A549 (cell line): ENCODE data around the gene ATL3. TPM values are rescaled to one million over a fixed set of nuclear protein-coding genes. Genes with fewer than 3 reads are reported as not detected.

Source experiments
- ATAC-seq, 2 experiments: fragments of 200-7000 bp in 1 of 2; fragments of >200 bp in 1 of 2; cut with Nextera tagmentation in 1 of 2; cut with Tn5 transposase in 1 of 2; 3 replicates each; pipeline versions ENCODE4 v1.8.0 to v1.9.1; 2018 to 2020; ENCODE audit warnings: mild to moderate bottlenecking in 1 of 2, moderate library complexity in 1 of 2
- CTCF ChIA-PET: fragments of 300-600 bp; sonication (Branson Sonifier 250); formaldehyde crosslinking; extraction: SDS; loops from one replicate; lab custom pipeline; 2021; ENCODE audit warnings: antibody characterized with exemption, inconsistent platforms; lab: Yijun Ruan, JAX
- POLR2A ChIA-PET: fragments of 350-600 bp; formaldehyde crosslinking; extraction: SDS; loops from one replicate; lab custom pipeline; 2021; ENCODE audit warnings: antibody characterized with exemption, inconsistent platforms; lab: Yijun Ruan, JAX
- DNase-seq, 2 experiments: peaks; one replicate each; pipeline versions ENCODE4 v3.0.0 to v3.0.0-alpha.2; 2011 to 2016; ENCODE audit warnings: low read depth in 1 of 2, low spot score in 1 of 2
- FAIRE-seq: peaks from 2 replicates; lab custom pipeline; 2011; peaks lifted over from hg19 to GRCh38; lab: Jason Lieb, UNC
- H3K27ac ChIP-seq, 2 experiments: fragments of >200 bp; sonication (Bioruptor Twin); formaldehyde crosslinking; 3 replicates each; pipeline ENCODE4 v1.5.1; 2016 to 2017
- H3K4me1 ChIP-seq: fragments of >200 bp; sonication (Bioruptor Twin); formaldehyde crosslinking; 3 replicates; pipeline ENCODE4 v1.6.1; 2016
- H3K4me2 ChIP-seq: fragments of >200 bp; sonication (Bioruptor Twin); formaldehyde crosslinking; 3 replicates; pipeline ENCODE4 v1.6.1; 2016
- H3K4me3 ChIP-seq: fragments of >200 bp; sonication (Bioruptor Twin); formaldehyde crosslinking; 3 replicates; pipeline ENCODE4 v1.5.1; 2016
- H3K9me3 ChIP-seq: fragments of >200 bp; sonication (Bioruptor Twin); formaldehyde crosslinking; 3 replicates; pipeline ENCODE4 v1.6.1; 2016
- CBX2 ChIP-seq: fragments of 200-600 bp; sonication (generic); IDR thresholded peaks from 2 replicates; pipeline ENCODE4 v1.6.1; 2016; ENCODE audit warnings: low read depth, mild to moderate bottlenecking, borderline replicate concordance
- CEBPB ChIP-seq, 2 experiments: fragments of >200 bp in 1 of 2; sonication (Bioruptor Twin) in 1 of 2; formaldehyde crosslinking in 1 of 2; IDR thresholded peaks; 2 replicates each; pipeline ENCODE4 v1.6.1; 2012 to 2016
- CHD4 ChIP-seq: fragments of 200-600 bp; sonication (generic); IDR thresholded peaks from 2 replicates; pipeline ENCODE4 v1.6.1; 2016; ENCODE audit warnings: antibody characterized with exemption, mild to moderate bottlenecking, borderline replicate concordance
- EHF ChIP-seq: fragments of 250-450 bp; sonication (Bioruptor Pico); IDR thresholded peaks from 2 replicates; pipeline ENCODE4 v1.5.0; 2020; ENCODE audit warnings: mild to moderate bottlenecking
- EHMT2 ChIP-seq: fragments of 200-600 bp; sonication (generic); IDR thresholded peaks from 2 replicates; pipeline ENCODE4 v1.6.1; 2016; ENCODE audit warnings: antibody characterized with exemption, low read depth, mild to moderate bottlenecking, moderate library complexity
- EP300 ChIP-seq, 2 experiments: fragments of >200 bp; sonication (Bioruptor Twin); formaldehyde crosslinking; IDR thresholded peaks; 2 replicates in 1 of 2; 3 replicates in 1 of 2; pipeline ENCODE4 v1.6.1; 2016 to 2017
- FOSB ChIP-seq: fragments of 250-450 bp; sonication (Bioruptor Pico); IDR thresholded peaks from 2 replicates; pipeline ENCODE4 v1.5.0; 2020; ENCODE audit warnings: mild to moderate bottlenecking, moderate library complexity
- FOSL2 ChIP-seq, 2 experiments: fragments of 450-650 bp in 1 of 2; fragments of >200 bp in 1 of 2; sonication (Bioruptor Twin) in 1 of 2; formaldehyde crosslinking; IDR thresholded peaks; 2 replicates each; pipeline versions ENCODE4 v1.5.0 to v1.6.1; 2016 to 2020; ENCODE audit warnings: mild to moderate bottlenecking in 1 of 2, moderate library complexity in 1 of 2
- GATA3 ChIP-seq: IDR thresholded peaks from 2 replicates; pipeline ENCODE4 v1.6.1; 2012; ENCODE audit warnings: borderline replicate concordance
- HOXA7 ChIP-seq: fragments of 250-450 bp; sonication (Bioruptor Pico); IDR thresholded peaks from 2 replicates; pipeline ENCODE4 v1.5.0; 2020; ENCODE audit warnings: mild to moderate bottlenecking, moderate library complexity
- HOXB13 ChIP-seq: fragments of 250-450 bp; sonication (Bioruptor Pico); IDR thresholded peaks from 2 replicates; pipeline ENCODE4 v1.5.0; 2020; ENCODE audit warnings: low read depth, mild to moderate bottlenecking, moderate library complexity
- HOXB5 ChIP-seq: fragments of 250-450 bp; sonication (Bioruptor Pico); IDR thresholded peaks from 2 replicates; pipeline ENCODE4 v1.5.0; 2020; ENCODE audit warnings: mild to moderate bottlenecking, moderate library complexity
- JUN ChIP-seq, 2 experiments: fragments of >200 bp; sonication (Bioruptor Twin); formaldehyde crosslinking; IDR thresholded peaks; 2 replicates in 1 of 2; 3 replicates in 1 of 2; pipeline ENCODE4 v1.6.1; 2016 to 2017
- KDM5A ChIP-seq: fragments of 200-600 bp; sonication (generic); IDR thresholded peaks from 2 replicates; pipeline ENCODE4 v1.6.1; 2016; ENCODE audit warnings: antibody characterized with exemption, mild to moderate bottlenecking
- MAZ ChIP-seq: fragments of 150-350 bp; IDR thresholded peaks from 2 replicates; pipeline ENCODE4 v1.6.1; 2014; ENCODE audit warnings: antibody characterized with exemption, low read depth, low read length, borderline replicate concordance
- MYC ChIP-seq: IDR thresholded peaks from 2 replicates; pipeline ENCODE4 v1.6.1; 2012; ENCODE audit warnings: mild to moderate bottlenecking, inconsistent platforms, low read length, improper control_type of control experiment, borderline replicate concordance
- NFE2L2 ChIP-seq: fragments of 150-350 bp; conservative IDR thresholded peaks from 2 replicates; pipeline ENCODE4 v1.6.1; 2014; ENCODE audit warnings: low read length
- NPAS2 ChIP-seq: fragments of 250-450 bp; sonication (Bioruptor Pico); IDR thresholded peaks from 2 replicates; pipeline ENCODE4 v1.8.0; 2022; ENCODE audit warnings: mild to moderate bottlenecking, moderate library complexity, borderline replicate concordance
- PHF8 ChIP-seq: fragments of 200-600 bp; sonication (generic); IDR thresholded peaks from 2 replicates; pipeline ENCODE4 v1.6.1; 2016; ENCODE audit warnings: low read depth, mild to moderate bottlenecking, antibody characterized with exemption, moderate library complexity, borderline replicate concordance
- POLR2AphosphoS2 ChIP-seq: conservative IDR thresholded peaks from 2 replicates; pipeline ENCODE4 v1.6.1; 2012; ENCODE audit warnings: low read length, improper control_type of control experiment, inconsistent platforms
- RAD21 ChIP-seq, 2 experiments: fragments of >200 bp in 1 of 2; sonication (Bioruptor Twin) in 1 of 2; formaldehyde crosslinking in 1 of 2; IDR thresholded peaks in 1 of 2; conservative IDR thresholded peaks in 1 of 2; 2 replicates in 1 of 2; 3 replicates in 1 of 2; pipeline ENCODE4 v1.6.1; 2012 to 2018; ENCODE audit warnings: inconsistent platforms in 1 of 2
- RARB ChIP-seq: fragments of 250-450 bp; sonication (Bioruptor Pico); IDR thresholded peaks from 2 replicates; pipeline ENCODE4 v1.8.0; 2021; ENCODE audit warnings: mild to moderate bottlenecking, moderate library complexity
- RCOR1 ChIP-seq: fragments of 150-350 bp; IDR thresholded peaks from 2 replicates; pipeline ENCODE4 v1.6.1; 2014; ENCODE audit warnings: antibody characterized with exemption, low read length, low read depth
- RFX5 ChIP-seq: fragments of 450-650 bp; IDR thresholded peaks from 2 replicates; pipeline ENCODE4 v1.7.1; 2014; ENCODE audit warnings: antibody characterized with exemption, mild to moderate bottlenecking, moderate library complexity
- SREBF2 ChIP-seq: fragments of 450-650 bp; IDR thresholded peaks from 2 replicates; pipeline ENCODE4 v1.6.1; 2014; ENCODE audit warnings: mild to moderate bottlenecking, moderate library complexity
- TFCP2L1 ChIP-seq: fragments of 250-450 bp; sonication (Bioruptor Pico); IDR thresholded peaks from 2 replicates; pipeline ENCODE4 v1.5.0; 2021; ENCODE audit warnings: mild to moderate bottlenecking
- TP53 ChIP-seq: fragments of 250-450 bp; sonication (Bioruptor Pico); IDR thresholded peaks from 2 replicates; pipeline ENCODE4 v1.5.0; 2021; ENCODE audit warnings: mild to moderate bottlenecking, moderate library complexity
- ZC3H11A ChIP-seq: fragments of 450-650 bp; IDR thresholded peaks from 2 replicates; pipeline ENCODE4 v1.6.1; 2014; ENCODE audit warnings: antibody characterized with exemption, mild to moderate bottlenecking
- ZSCAN20 ChIP-seq: fragments of 250-450 bp; sonication (Bioruptor Pico); IDR thresholded peaks from 2 replicates; pipeline ENCODE4 v1.8.0; 2022; ENCODE audit warnings: mild to moderate bottlenecking, moderate library complexity
- WGBS: methylation state at CpG from one replicate; pipeline ENCODE4 v1.1.6; 2017; ENCODE audit errors: missing lambda C conversion rate; 5-methylcytosine and 5-hydroxymethylcytosine counted together
- polyA minus RNA-seq: library from RNA; depleted of rRNA, polyadenylated mRNA; stranded (reverse); fragments of >200 nt; gene quantifications from 2 replicates; pipeline ENCODE4 v1.2.3, GENCODE V29; 2011; rRNA and poly(A)+ RNA removed
- polyA plus RNA-seq, 4 experiments: library from polyadenylated mRNA; depleted of rRNA in 3 of 4; stranded (reverse); fragments of >200 nt; fragmentation: RNase III in 1 of 4; extraction: RNeasy Plus Mini Kit Qiagen cat#74134 plus additional on column Dnase treatment in 1 of 4; gene quantifications; 2 replicates in 3 of 4; 3 replicates in 1 of 4; pipeline ENCODE4 v1.2.3, GENCODE V29; 2011 to 2017
- TF ChIP-seq, protein P1 (sequence below): fragments of >200 bp; sonication (Bioruptor Twin); formaldehyde crosslinking; IDR thresholded peaks from 2 replicates; pipeline ENCODE4 v1.6.1; 2016
- TF ChIP-seq, protein P2 (sequence below): IDR thresholded peaks from 2 replicates; pipeline ENCODE4 v1.6.1; 2012
- TF ChIP-seq, protein P3 (sequence below): fragments of 250-450 bp; sonication (Bioruptor Pico); IDR thresholded peaks from 2 replicates; pipeline ENCODE4 v1.5.0; 2021; ENCODE audit warnings: mild to moderate bottlenecking, moderate library complexity, borderline replicate concordance
- TF ChIP-seq, protein P4 (sequence below): fragments of 250-450 bp; sonication (Bioruptor Pico); IDR thresholded peaks from 2 replicates; pipeline ENCODE4 v1.5.0; 2020; ENCODE audit warnings: low read depth, mild to moderate bottlenecking, moderate library complexity

Gene ATL3, protein sequence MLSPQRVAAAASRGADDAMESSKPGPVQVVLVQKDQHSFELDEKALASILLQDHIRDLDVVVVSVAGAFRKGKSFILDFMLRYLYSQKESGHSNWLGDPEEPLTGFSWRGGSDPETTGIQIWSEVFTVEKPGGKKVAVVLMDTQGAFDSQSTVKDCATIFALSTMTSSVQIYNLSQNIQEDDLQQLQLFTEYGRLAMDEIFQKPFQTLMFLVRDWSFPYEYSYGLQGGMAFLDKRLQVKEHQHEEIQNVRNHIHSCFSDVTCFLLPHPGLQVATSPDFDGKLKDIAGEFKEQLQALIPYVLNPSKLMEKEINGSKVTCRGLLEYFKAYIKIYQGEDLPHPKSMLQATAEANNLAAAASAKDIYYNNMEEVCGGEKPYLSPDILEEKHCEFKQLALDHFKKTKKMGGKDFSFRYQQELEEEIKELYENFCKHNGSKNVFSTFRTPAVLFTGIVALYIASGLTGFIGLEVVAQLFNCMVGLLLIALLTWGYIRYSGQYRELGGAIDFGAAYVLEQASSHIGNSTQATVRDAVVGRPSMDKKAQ
- polyA plus RNA-seq (2011; rRNA removed) (45.4 and 50.8 TPM in 2 replicates), polyA plus RNA-seq (2017; fragmentation: RNase III; extraction: RNeasy Plus Mini Kit Qiagen cat#74134 plus additional on column Dnase treatment) (26.0 to 26.9 TPM (median 26.3 TPM) in 3 replicates), polyA minus RNA-seq (58.7 and 60.9 TPM in 2 replicates)
- 14.1 and 20.3 TPM in 2 replicates for polyA plus RNA-seq (2012; cell fraction: cytosol; rRNA removed)
- 13.2 and 16.5 TPM in 2 replicates for polyA plus RNA-seq (2012; cell fraction: nucleus; rRNA removed)

DNA sequence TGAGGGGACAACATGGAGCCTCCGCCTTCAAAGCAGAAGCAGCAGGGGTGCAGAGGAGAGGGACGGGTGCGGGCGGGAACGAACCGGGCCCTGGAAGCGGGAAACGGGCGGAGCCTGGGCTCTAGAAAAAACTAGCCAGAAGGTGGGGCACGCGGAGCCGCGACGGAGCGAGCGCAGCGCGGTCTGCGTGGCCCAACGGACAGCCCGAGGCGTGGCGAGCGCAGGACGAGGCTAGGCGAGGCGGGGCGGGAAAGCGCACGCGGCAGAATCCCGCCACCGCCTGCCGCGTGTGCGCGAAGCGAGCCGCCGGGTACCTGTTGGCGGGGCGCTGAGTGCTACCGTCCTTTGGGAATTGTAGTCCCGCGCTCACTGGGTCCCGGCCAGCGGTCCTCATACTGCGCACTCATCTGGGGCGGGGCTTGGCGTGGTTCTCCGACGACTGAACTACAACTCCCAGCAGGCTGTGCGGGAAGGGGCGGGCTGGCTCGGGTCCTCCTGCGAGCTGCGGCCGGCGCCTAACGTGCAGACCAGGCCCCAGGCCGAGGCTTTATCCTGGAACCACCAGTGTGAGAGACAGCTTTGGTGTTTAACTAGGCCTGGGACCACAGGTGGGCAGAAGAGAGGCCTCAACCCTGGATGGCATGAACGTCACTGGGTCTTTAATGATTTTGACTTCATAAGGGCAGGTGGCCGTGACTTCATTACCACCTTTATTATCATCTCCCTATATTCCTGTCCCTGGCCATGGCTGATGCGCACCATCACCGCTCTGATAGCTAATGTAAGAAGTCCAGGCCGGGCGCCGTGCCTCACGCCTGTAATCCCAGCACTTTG is at the start of gene ATL3:
Gene ATL3, minus strand, starts transcription at position 55 of the 834 bp plus-strand sequence. Its CDS starts 41 bp downstream, at position 14.
- Histone ChIP-seq H3K9me3 (peaks cover 4% of the 10 kb centered on the region; the same call in 2 of the 3 replicates), H3K4me2 (peak within 1 kb of the TSS; percentile 88), H3K27ac (peak within 1 kb of the TSS; percentile 96), H3K4me3 (peak within 1 kb of the TSS; percentile 73), H3K4me1 (peaks cover 55% of the 10 kb centered on the region)
- 37% methylated on average over 21 of the region's 69 CpGs for WGBS
- CTCF ChIA-PET: interaction anchor here (0.6 to 3.9 kb wide), 29 partner anchors 8 to 78 kb away, joined by 3 to 26 read pairs (median 6); partner anchors contain the start of gene RTN3
- POLR2A ChIA-PET: interaction anchor here (0.6 to 2.2 kb wide), 9 partner anchors 10 to 806 kb away, joined by 3 to 29 read pairs (median 4); partner anchors contain the start of genes RTN3 and SLC3A2
- FAIRE-seq: no peak
- ATAC-seq: peak; percentile 89 to 91
- DNase-seq: peak; percentile 90 to 99
- no peak for TF ChIP-seq HOXA7
- peak; percentile 93 for TF ChIP-seq MYC
- no peak for TF ChIP-seq SREBF2
- no peak for TF ChIP-seq FOSL2 (IDR thresholded peaks at IDR 0.05)
- TF ChIP-seq FOSL2 (CRISPR knock-in tag; IDR thresholded peaks at IDR 0.05): peak; percentile 39; the same call in 1 of the 2 replicates
- TF ChIP-seq CBX2: no peak
- TF ChIP-seq ZSCAN20 (CRISPR knock-in tag): no peak
- 0 out of 2 replicates have a peak, but pooled peaks have one; percentile 9 for TF ChIP-seq MAZ
- no peak for TF ChIP-seq ZC3H11A
- peak; percentile 91; the same call in 1 of the 2 replicates for TF ChIP-seq TP53 (CRISPR knock-in tag)
- no peak for TF ChIP-seq EHMT2
- TF ChIP-seq RCOR1: no peak
- TF ChIP-seq CEBPB (IDR thresholded peaks at IDR 0.05): no peak
- TF ChIP-seq JUN (IDR thresholded peaks at IDR 0.05): peak; percentile 64 to 89; a peak in 3 of 5 replicates
- no peak for TF ChIP-seq FOSB
- TF ChIP-seq TFCP2L1 (CRISPR knock-in tag): peak; percentile 91; the same call in 1 of the 2 replicates
- TF ChIP-seq, protein P1, sequence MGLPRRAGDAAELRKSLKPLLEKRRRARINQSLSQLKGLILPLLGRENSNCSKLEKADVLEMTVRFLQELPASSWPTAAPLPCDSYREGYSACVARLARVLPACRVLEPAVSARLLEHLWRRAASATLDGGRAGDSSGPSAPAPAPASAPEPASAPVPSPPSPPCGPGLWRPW: no peak
- TF ChIP-seq RARB: no peak
- no peak for TF ChIP-seq EP300 (IDR thresholded peaks at IDR 0.05)
- TF ChIP-seq HOXB5 (CRISPR knock-in tag): peak; percentile 92
- no peak for TF ChIP-seq POLR2AphosphoS2
- TF ChIP-seq, protein P2, sequence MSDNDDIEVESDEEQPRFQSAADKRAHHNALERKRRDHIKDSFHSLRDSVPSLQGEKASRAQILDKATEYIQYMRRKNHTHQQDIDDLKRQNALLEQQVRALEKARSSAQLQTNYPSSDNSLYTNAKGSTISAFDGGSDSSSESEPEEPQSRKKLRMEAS: peak; percentile 100
- TF ChIP-seq EHF (CRISPR knock-in tag): peak; percentile 91
- TF ChIP-seq GATA3: peak; percentile 52; the same call in 1 of the 2 replicates
- TF ChIP-seq CHD4: no peak
- TF ChIP-seq, protein P3, sequence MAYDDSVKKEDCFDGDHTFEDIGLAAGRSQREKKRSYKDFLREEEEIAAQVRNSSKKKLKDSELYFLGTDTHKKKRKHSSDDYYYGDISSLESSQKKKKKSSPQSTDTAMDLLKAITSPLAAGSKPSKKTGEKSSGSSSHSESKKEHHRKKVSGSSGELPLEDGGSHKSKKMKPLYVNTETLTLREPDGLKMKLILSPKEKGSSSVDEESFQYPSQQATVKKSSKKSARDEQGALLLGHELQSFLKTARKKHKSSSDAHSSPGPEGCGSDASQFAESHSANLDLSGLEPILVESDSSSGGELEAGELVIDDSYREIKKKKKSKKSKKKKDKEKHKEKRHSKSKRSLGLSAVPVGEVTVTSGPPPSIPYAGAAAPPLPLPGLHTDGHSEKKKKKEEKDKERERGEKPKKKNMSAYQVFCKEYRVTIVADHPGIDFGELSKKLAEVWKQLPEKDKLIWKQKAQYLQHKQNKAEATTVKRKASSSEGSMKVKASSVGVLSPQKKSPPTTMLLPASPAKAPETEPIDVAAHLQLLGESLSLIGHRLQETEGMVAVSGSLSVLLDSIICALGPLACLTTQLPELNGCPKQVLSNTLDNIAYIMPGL (CRISPR knock-in tag): peak; percentile 56; the same call in 1 of the 2 replicates
- no peak for TF ChIP-seq RAD21 (conservative IDR thresholded peaks at IDR 0.05 in 1 of 2, IDR thresholded peaks at IDR 0.05 in 1 of 2)
- peak; percentile 19; the same call in 1 of the 2 replicates for TF ChIP-seq PHF8
- TF ChIP-seq RFX5: 0 out of 2 replicates have a peak, but pooled peaks have one; percentile 27
- peak; percentile 92 for TF ChIP-seq HOXB13 (CRISPR knock-in tag)
- TF ChIP-seq, protein P4, sequence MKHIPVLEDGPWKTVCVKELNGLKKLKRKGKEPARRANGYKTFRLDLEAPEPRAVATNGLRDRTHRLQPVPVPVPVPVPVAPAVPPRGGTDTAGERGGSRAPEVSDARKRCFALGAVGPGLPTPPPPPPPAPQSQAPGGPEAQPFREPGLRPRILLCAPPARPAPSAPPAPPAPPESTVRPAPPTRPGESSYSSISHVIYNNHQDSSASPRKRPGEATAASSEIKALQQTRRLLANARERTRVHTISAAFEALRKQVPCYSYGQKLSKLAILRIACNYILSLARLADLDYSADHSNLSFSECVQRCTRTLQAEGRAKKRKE (CRISPR knock-in tag): peak; percentile 94
- TF ChIP-seq NFE2L2: no peak
- peak; percentile 68; the same call in 1 of the 2 replicates for TF ChIP-seq NPAS2 (CRISPR knock-in tag)
- no peak for TF ChIP-seq KDM5A
